Uterus (tissue), 4 donors: ENCODE data around the gene OR5AN1. TPM values are rescaled to one million over a fixed set of nuclear protein-coding genes. Genes with fewer than 3 reads are reported as not detected.

Experiments used
- DNase-seq, 2 donors: peaks; one replicate each; pipeline ENCODE4 v3.0.0-alpha.2; 2019 to 2020
- H3K27ac ChIP-seq, 2 donors: fragments of 200-600 bp; sonication (generic); 1 replicate in 1 of 2; 2 replicates in 1 of 2; pipeline ENCODE4 v1.5.1; 2016 to 2018
- H3K27me3 ChIP-seq, 2 donors: fragments of 200-600 bp; sonication (generic); one replicate each; pipeline ENCODE4 v1.5.1; 2018 to 2019; ENCODE audit warnings: control low read depth in 1 of 2
- H3K36me3 ChIP-seq, 2 donors: fragments of 200-600 bp; sonication (generic); one replicate each; pipeline ENCODE4 v1.5.1; 2019; ENCODE audit warnings: control low read depth in 1 of 2
- H3K4me1 ChIP-seq, 2 donors: fragments of 200-600 bp; sonication (generic); one replicate each; pipeline ENCODE4 v1.5.1; 2018 to 2019; ENCODE audit warnings: control low read depth in 1 of 2
- H3K4me3 ChIP-seq, 2 donors: fragments of 200-600 bp; sonication (generic); 1 replicate in 1 of 2; 2 replicates in 1 of 2; pipeline ENCODE4 v1.5.1; 2018 to 2019; ENCODE audit warnings: mild to moderate bottlenecking in 1 of 2
- H3K9me3 ChIP-seq, 2 donors: fragments of 200-600 bp; sonication (generic); one replicate each; pipeline ENCODE4 v1.5.1; 2019; ENCODE audit warnings: control low read depth in 1 of 2
- CTCF ChIP-seq, 4 experiments: fragments of 200-600 bp in 2 of 4; fragments of 450-650 bp in 2 of 4; sonication (generic) in 2 of 4; IDR thresholded peaks; one replicate each; pipeline ENCODE4 v1.5.1; 2016 to 2019; ENCODE audit warnings: antibody characterized with exemption in 4 of 4, mild to moderate bottlenecking in 2 of 4, moderate library complexity in 1 of 4
- POLR2A ChIP-seq, 2 donors: fragments of 450-650 bp; IDR thresholded peaks; one replicate each; pipeline ENCODE4 v1.6.1; 2016; ENCODE audit warnings: antibody characterized with exemption in 2 of 2, mild to moderate bottlenecking in 1 of 2, moderate library complexity in 1 of 2
- intact Hi-C: fragments of 100-400 bp; cut with DNase I; formaldehyde crosslinking; loops from one replicate; pipeline ENCODE4 v1.15.1; 2023; ENCODE audit warnings: low total_unique reads
- total RNA-seq, 4 donors: library from RNA; depleted of rRNA in 3 of 4; stranded (reverse); fragments of >200 nt in 3 of 4; gene quantifications; one replicate each; pipeline versions ENCODE4 v1.1.0 to v1.2.4, GENCODE V29; 2014 to 2023
- donor health status: DM: yes; HTN: yes; CAD: no.

Gene OR5AN1
- total RNA-seq, 4 donors from 2014 or later = not detected

GRCh38 chr11:59413646-59414045, 55.0 kb downstream of the OR5AN1 start:
- no peak for DNase-seq
- Histone ChIP-seq H3K9me3 (no peaks in the 10 kb centered on the region), H3K36me3 (no peaks in the 10 kb centered on the region), H3K4me3 (no peak overlapping the region), H3K4me1 (no peaks in the 10 kb centered on the region), H3K27ac (no peak overlapping the region), H3K27me3 (no peaks in the 10 kb centered on the region)
- intact Hi-C loops = no loop called here
- TF ChIP-seq POLR2A (IDR thresholded peaks at IDR 0.05) = no peak
- TF ChIP-seq CTCF (IDR thresholded peaks at IDR 0.05) = no peak

GRCh38 chr11:59415111-59415510, 56.4 kb downstream of the OR5AN1 start:
- intact Hi-C loops = no loop called here
- TF ChIP-seq CTCF (IDR thresholded peaks at IDR 0.05) = no peak
- no peak for TF ChIP-seq POLR2A (IDR thresholded peaks at IDR 0.05)
- no peak overlapping the region for H3K4me3 ChIP-seq
- H3K4me1 ChIP-seq = no peaks in the 10 kb centered on the region
- no peaks in the 10 kb centered on the region for H3K9me3 ChIP-seq
- no peaks in the 10 kb centered on the region for H3K27me3 ChIP-seq
- no peaks in the 10 kb centered on the region for H3K36me3 ChIP-seq
- DNase-seq = no peak
- H3K27ac ChIP-seq = no peak overlapping the region

DNA sequence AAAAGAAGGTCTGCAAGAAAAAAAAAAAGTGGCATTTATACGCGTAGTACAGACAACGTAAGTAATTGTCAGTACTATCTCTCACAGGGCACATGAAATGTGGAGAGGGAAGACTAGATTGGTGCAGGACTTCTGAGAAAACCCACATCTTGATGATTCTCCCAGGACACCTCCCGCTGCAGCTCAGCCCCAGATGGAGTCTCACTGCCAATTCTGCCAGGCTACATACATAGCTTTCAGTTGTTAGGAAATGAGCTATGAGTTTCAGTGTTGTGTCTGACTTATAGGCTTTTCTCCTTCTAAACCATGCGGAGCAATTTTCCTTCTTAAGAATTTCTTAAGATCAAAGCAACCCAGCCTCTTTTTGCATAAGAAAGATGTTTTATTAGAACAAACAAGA, 57.9 kb downstream of the OR5AN1 start:
- Histone ChIP-seq H3K36me3 (no peaks in the 10 kb centered on the region), H3K9me3 (no peaks in the 10 kb centered on the region), H3K27ac (no peak overlapping the region), H3K27me3 (no peaks in the 10 kb centered on the region), H3K4me3 (no peak overlapping the region), H3K4me1 (no peaks in the 10 kb centered on the region)
- no peak for TF ChIP-seq CTCF (IDR thresholded peaks at IDR 0.05)
- TF ChIP-seq POLR2A (IDR thresholded peaks at IDR 0.05) = no peak
- no peak for DNase-seq
- intact Hi-C loops = no loop called here

DNA sequence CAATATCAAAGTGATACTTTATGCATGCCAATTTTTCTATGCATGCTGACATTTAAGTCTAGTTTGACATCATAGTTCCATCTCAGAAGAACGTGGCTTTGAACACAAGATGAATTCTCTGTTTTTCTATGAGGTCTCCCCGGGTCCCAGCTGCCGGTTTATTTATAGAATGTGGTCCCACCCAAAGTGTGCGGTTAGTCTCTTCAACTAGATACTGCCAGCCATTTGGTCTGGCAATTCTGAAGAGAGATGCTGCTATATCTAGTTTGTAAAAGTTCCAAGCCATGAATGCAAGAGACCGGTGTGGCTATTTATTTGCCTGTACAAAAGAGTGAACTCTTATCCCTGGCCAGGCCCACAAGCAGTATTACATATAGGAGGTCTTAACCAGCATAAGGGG, 58.3 kb downstream of the OR5AN1 start:
- DNase-seq = no peak
- no peak for TF ChIP-seq POLR2A (IDR thresholded peaks at IDR 0.05)
- no peak for TF ChIP-seq CTCF (IDR thresholded peaks at IDR 0.05)

DNA sequence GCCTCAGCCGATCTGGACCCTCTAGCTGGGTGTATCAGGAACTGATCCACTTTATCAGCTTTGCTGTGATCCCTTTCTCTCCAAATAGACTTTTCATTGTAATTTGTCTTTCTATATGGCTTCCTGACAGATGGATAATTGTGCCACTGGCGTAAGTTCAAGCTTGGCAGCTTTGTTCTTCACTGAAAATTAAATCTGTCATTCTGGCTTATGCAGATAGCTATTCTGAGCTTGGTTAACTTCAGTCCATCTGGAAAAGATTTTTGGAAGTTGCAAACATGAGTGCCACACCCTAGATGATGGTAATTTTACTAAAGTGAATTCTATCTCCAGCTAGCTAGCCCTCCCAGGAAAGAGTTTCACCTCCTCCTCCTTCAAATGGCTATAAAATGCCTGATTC, 59.5 kb downstream of the OR5AN1 start:
- H3K36me3 ChIP-seq = no peaks in the 10 kb centered on the region
- TF ChIP-seq POLR2A (IDR thresholded peaks at IDR 0.05) (no peak), CTCF (IDR thresholded peaks at IDR 0.05) (no peak)
- intact Hi-C loops = no loop called here

More for the DNA sequence above, 58.3 kb downstream of the OR5AN1 start:
- no peak overlapping the region for H3K4me3 ChIP-seq
- intact Hi-C loops = no loop called here
- no peaks in the 10 kb centered on the region for H3K27me3 ChIP-seq
- H3K4me1 ChIP-seq = no peaks in the 10 kb centered on the region
- H3K9me3 ChIP-seq = no peaks in the 10 kb centered on the region
- H3K36me3 ChIP-seq = no peaks in the 10 kb centered on the region
- H3K27ac ChIP-seq = no peak overlapping the region

More for the DNA sequence above, 59.5 kb downstream of the OR5AN1 start:
- no peaks in the 10 kb centered on the region for H3K9me3 ChIP-seq
- no peak overlapping the region for H3K27ac ChIP-seq
- no peak for DNase-seq
- no peaks in the 10 kb centered on the region for H3K27me3 ChIP-seq
- no peak overlapping the region for H3K4me3 ChIP-seq
- H3K4me1 ChIP-seq = no peaks in the 10 kb centered on the region

Other genes starting within 250 kb of the OR5AN1 start
- 10 to 100 TPM in 3 of 4 donors, 1 to 10 TPM in 1; 7.2 to 65.2 (median 28.3) TPM for gene FAM111A, start 216.0 kb upstream of the OR5AN1 start, total RNA-seq
- gene DTX4, start 186.8 kb upstream of the OR5AN1 start, total RNA-seq = 10 to 100 TPM in 1 of 4 donors, 1 to 10 TPM in 3; 3.2 to 17.8 (median 9.2) TPM
- 10 to 100 TPM in 1 of 4 donors, 1 to 10 TPM in 3; 1.0 to 15.1 (median 5.7) TPM for gene MPEG1, start 146.0 kb upstream of the OR5AN1 start, total RNA-seq
- gene OR5A2, start 67.5 kb downstream of the OR5AN1 start, total RNA-seq = not detected
- not detected for gene OR5A1, start 77.6 kb downstream of the OR5AN1 start, total RNA-seq
- gene OR4D6, start 98.1 kb downstream of the OR5AN1 start, total RNA-seq = not detected
- not detected for gene OR4D10, start 114.4 kb downstream of the OR5AN1 start, total RNA-seq
- gene OR4D11, start 144.7 kb downstream of the OR5AN1 start, total RNA-seq = not detected
- gene OR4D9, start 152.6 kb downstream of the OR5AN1 start, total RNA-seq = not detected